Transverse colon (tissue), 4 donors: Measurements from ENCODE around the gene POLR3K.
A peak's percentile ranks its signal among the peaks of the same experiment; 100 is the strongest.

Experiments used
- CTCF ChIP-seq, 5 experiments: fragments of 200-600 bp in 3 of 5; fragments of 450-650 bp in 2 of 5; sonication (generic) in 3 of 5; IDR thresholded peaks; 1 replicate in 2 of 5; 2 replicates in 3 of 5; pipeline ENCODE4 v1.5.1; 2016 to 2017; ENCODE audit warnings: antibody characterized with exemption in 5 of 5, inconsistent platforms in 3 of 5, mild to moderate bottlenecking in 2 of 5, moderate library complexity in 1 of 5
- EP300 ChIP-seq: sonication (generic); formaldehyde crosslinking; IDR thresholded peaks from one replicate; pipeline ENCODE4 v1.6.1; 2017; ENCODE audit warnings: antibody characterized with exemption, low read depth
- POLR2A ChIP-seq: fragments of 450-650 bp; IDR thresholded peaks from one replicate; pipeline ENCODE4 v1.6.1; 2016; ENCODE audit warnings: antibody characterized with exemption, mild to moderate bottlenecking, moderate library complexity
- POLR2AphosphoS5 ChIP-seq, 3 donors: sonication (generic); formaldehyde crosslinking; IDR thresholded peaks; one replicate each; pipeline ENCODE4 v1.6.1; 2016; ENCODE audit warnings: antibody characterized with exemption in 3 of 3

GRCh38 chr16:65745-66144 lies 12.3 kb upstream of the POLR3K start:
- TF ChIP-seq CTCF (IDR thresholded peaks at IDR 0.05) (peak; percentile 94 to 99 (median 97)), EP300 (no peak), POLR2A (no peak), POLR2AphosphoS5 (IDR thresholded peaks at IDR 0.05) (peak in 1 of 3 donors; percentile 33)
